ENCODE data around the gene ZNF25.
"Not testable (repeated sequence)": the region's sequence is repeated elsewhere in the genome, so short reads cannot be mapped to it uniquely, and the experiment has no call there.

ZNF25 gene

DNA sequence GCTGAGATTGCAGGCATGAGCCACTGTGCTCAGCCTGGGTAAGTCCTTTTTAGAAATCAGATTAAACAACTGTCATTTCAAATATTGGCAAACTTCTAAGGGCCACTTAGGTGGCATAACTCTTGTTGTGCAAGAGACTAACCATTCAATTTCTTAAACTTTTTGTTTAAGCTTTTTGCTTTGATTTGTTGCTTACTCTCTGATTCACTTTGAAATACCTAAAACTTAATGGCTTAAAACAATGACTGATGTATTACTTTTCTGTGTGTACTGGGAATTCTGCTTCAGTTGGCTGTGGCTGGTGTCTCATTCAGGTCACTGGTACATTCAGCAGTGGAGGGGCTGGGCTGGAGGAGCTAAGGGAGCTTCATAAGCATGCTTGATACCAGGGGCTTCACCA, 28.9 kb downstream of the ZNF25 start:
- no peak for DNase-seq (ENCODE audit: low read depth, low spot score)

DNA sequence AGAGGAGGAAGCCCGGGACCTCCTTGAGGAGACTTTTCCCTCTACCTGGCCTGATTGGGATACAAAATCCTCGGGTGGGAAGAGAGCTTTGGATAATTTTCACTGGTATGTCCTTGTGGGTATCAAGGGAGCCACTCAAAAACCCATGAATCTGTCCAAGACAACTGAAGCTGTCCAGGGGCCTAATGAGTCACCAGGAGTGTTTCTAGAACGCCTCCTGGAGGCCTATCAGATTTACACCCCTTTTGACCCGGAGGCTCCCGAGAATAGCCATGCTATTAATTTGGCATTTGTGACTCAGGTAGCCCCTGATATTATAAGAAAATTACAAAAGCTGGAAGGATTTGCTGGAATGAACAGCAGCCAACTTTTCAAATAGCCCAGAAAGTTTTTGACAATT, 38.6 kb downstream of the ZNF25 start:
- DNase-seq (ENCODE audit: low read depth, low spot score): no peak

- DNase-seq (ENCODE audit: low read depth, low spot score): no peak
Observed at GRCh38 chr10:37934791-37935190, 41.7 kb downstream of the ZNF25 start.

GRCh38 chr10:37930423-37930822, 46.0 kb downstream of the ZNF25 start:
- DNase-seq (ENCODE audit: low read depth, low spot score): no peak

DNA sequence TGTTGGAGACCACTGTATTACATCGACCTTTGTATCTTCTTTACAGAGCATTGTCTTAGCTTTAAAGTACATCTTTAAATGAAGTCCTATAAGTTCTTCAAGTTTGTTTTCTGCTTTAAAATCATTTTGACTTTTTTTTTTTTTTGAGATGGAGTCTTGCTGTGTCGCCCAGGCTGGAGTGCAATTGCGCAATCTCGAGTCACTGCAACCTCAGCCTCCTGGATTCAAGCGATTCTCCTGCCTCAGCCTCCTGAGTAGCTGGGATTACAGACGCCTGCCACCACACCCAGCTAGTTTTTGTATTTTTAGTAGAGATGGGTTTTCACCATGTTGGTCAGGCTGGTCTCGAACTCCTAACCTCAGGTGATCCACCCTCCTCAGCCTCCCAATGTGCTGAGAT, 68.3 kb downstream of the ZNF25 start:
- DNase-seq (ENCODE audit: low read depth, low spot score): not testable (repeated sequence)

- DNase-seq (ENCODE audit: low read depth, low spot score): no peak
Observed at GRCh38 chr10:37906382-37906781, 70.1 kb downstream of the ZNF25 start.
